Activated T-helper 17 cell treated with anti-CD3 and anti-CD28 coated beads, Interleukin-2, amount 50 U/mL, for 72 hours (primary cell): Measurements from ENCODE around the gene CEMP1. TPM values are rescaled to one million over a fixed set of nuclear protein-coding genes. Genes with fewer than 3 reads are reported as not detected.

Source experiments
- ATAC-seq: fragments of 150-1000 bp; cut with Tn5 transposase; replicated peaks from 2 replicates; pipeline ENCODE4 v1.10.0; 2021; ENCODE audit warnings: mild to moderate bottlenecking, moderate library complexity
- H3K27ac Mint-ChIP-seq: one replicate; pipeline ENCODE4 v1.8.0; 2022; ENCODE audit warnings: mixed read lengths
- H3K27me3 Mint-ChIP-seq: one replicate; pipeline ENCODE4 v1.8.0; 2022; ENCODE audit warnings: mixed read lengths
- H3K36me3 Mint-ChIP-seq: one replicate; pipeline ENCODE4 v1.8.0; 2022; ENCODE audit warnings: low read depth, mild to moderate bottlenecking, mixed read lengths
- H3K4me1 Mint-ChIP-seq: one replicate; pipeline ENCODE4 v1.8.0; 2022; ENCODE audit warnings: mixed read lengths
- H3K4me3 Mint-ChIP-seq: one replicate; pipeline ENCODE4 v1.8.0; 2022; ENCODE audit warnings: mild to moderate bottlenecking, mixed read lengths
- H3K9me3 Mint-ChIP-seq: one replicate; pipeline ENCODE4 v1.8.0; 2022; ENCODE audit warnings: mixed read lengths
- total RNA-seq, 2 donors: library from RNA; stranded (reverse); gene quantifications; one replicate each; pipeline ENCODE4 v1.2.3, GENCODE V29; 2022

Gene CEMP1
- total RNA-seq, 2 donors from 2014 or later = not detected

DNA sequence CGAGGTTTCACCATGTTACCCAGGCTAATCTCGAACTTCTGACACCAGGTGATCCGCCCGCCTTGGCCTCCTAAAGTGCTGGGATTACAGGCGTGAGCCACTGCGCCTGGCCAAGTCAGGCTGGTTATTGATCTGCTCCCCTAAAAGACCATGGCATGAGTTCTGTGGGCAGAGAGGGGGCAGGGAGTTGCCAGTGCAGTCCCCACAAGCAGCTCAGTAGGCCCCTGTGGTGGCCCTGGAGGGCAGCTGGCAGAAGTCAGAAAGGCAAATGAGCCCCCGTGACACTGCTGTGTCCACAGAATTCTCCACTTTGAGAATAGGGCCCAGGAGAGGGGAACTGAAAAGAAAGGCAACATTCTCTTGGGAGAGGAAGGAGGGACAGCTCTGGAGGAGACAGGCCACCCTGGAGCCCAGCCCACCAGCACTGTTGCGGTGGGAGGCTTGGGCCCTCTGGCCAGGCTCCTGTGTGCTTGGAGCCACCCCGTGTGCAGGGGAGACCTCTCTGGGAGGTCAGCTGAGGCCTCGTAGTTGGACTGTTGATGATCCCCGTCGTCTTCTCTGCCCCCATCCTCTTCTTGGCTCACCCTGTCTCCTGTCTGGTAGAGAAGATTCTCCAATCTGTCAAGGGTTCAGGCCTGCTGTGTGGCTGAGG is 13.1 kb downstream of the CEMP1 start:
- Mint-ChIP-seq H3K36me3 (peaks cover 57% of the 10 kb centered on the region), H3K27me3 (no peaks in the 10 kb centered on the region), H3K9me3 (no peaks in the 10 kb centered on the region), H3K4me3 (peak overlapping the region; percentile 82), H3K4me1 (peaks cover 31% of the 10 kb centered on the region), H3K27ac (peak overlapping the region; percentile 92)
- no peak for ATAC-seq

DNA sequence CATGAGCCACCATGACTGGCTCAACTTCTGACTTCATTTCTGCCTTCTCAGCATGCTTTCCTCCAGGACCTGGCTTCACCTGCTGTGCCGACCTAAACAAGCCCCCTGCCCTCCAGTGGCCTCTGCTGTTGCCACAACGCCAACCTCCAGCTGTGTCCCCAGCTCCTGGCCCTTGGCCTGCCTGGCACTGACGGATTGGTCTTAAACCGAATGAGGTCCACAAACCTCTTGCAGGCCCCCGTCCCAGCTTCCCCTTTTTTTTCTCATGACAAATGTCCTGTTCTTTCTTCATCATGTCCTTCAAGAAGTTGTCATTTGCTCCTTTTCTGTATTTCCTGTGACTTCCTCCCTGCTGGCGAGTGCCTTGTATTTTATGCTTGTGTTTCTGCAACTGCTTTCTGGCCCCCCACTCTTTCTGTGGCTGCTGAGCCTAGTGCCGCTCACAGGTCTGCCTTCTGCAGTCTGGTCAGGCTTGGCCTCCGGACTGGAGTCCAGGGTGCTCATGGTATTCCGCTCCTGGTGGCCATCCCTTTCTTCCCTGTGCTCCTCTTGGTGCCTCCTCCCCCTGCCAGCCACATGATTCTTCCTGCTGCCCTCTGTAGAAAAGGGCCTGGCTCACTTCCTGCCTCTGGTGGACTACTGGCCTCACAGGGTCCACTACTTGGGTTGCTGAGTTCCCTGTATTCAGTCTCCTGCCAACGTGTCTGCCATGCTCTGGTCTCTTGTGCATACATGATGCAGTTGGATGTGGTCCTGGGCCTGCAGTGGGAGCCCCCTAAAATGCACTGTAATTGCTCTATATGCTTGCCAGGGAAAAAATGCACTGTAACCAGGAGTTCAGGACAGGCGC is 14.6 kb downstream of the CEMP1 start:
- H3K4me3 Mint-ChIP-seq = peak overlapping the region; percentile 82
- H3K9me3 Mint-ChIP-seq = no peaks in the 10 kb centered on the region
- peak overlapping the region; percentile 92 for H3K27ac Mint-ChIP-seq
- H3K4me1 Mint-ChIP-seq = peaks cover 31% of the 10 kb centered on the region
- ATAC-seq = no peak
- no peaks in the 10 kb centered on the region for H3K27me3 Mint-ChIP-seq
- peaks cover 62% of the 10 kb centered on the region for H3K36me3 Mint-ChIP-seq

DNA sequence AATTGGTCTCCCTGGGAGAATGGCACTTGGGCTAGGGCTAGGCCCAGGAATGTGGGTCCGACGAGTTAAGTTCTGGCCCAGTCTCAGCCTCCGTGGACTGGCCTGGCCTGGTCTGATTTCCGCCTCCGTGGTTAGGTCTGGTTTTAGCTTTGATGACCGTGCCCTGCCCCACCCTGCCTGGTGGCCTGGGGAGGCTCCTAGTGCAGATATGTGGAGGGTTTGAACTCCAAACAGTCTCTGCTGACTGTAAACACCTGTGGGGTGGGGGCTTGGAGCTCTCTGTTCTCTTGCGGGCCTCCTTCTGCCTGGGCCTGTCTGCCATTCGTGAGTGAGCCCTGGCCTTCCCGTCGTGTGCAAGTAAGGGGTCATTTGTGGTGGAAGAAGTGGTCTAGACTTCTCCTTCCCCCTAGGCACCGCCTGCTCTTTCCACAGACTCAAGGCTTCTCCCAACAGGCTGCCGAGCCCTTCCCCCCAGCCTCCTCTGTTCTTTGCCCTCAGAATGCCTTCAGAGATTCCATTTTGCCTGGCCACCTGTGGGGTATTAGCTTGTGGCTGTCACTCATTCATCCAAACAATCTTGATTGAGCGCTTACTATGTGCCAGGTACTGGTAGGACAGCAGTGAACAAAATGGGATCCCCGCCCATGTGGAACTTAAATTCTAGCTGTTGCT is 15.9 kb downstream of the CEMP1 start:
- Mint-ChIP-seq H3K27ac (peak overlapping the region; percentile 92), H3K9me3 (no peaks in the 10 kb centered on the region), H3K27me3 (no peaks in the 10 kb centered on the region), H3K4me1 (peaks cover 31% of the 10 kb centered on the region), H3K4me3 (peak overlapping the region; percentile 82), H3K36me3 (peaks cover 50% of the 10 kb centered on the region)
- ATAC-seq = no peak

DNA sequence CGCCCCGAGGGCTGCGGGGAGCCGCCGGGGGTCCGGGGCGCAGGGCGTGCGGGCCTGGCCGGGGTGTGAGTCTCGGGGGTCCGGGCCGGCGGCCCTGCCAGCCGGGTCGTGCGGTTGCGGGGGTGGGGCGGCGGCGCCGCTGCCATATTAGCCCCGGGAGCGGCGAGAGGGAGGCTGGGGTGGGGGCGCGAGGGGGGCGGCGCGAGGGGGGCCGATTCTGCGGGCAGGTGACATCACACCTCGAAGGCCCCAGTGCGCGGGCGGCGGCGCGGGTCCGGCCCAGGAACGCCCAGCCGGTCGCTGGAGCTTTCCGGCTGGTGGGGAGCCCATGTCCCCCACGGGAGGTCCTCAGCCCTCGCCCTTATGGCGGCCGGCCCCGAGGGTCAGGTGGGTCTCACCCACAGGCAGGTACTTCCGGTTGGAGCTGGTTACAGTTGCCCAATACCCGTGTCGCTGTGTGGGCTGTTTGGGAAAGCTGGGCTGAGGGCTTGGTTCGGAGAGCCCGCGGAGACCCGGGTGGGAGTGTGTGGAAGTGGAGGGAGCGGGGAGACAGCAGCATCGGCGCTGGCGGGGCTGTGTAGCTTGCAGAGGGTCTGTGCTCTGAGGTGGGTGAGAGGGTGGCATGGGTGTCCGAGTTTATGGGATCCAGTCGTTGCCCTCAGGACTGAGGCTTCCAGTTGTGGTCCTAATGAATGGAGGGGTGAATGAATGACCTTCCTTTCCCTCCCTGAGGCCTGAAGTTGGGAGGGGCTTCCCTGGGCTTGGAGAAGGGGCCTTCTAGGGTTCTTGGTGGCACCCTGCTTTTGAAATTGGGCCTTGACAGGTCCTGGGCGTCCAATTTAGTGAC is 16.7 kb downstream of the CEMP1 start:
- peaks cover 43% of the 10 kb centered on the region for H3K36me3 Mint-ChIP-seq
- H3K4me1 Mint-ChIP-seq = peaks cover 26% of the 10 kb centered on the region
- H3K27me3 Mint-ChIP-seq = no peaks in the 10 kb centered on the region
- H3K9me3 Mint-ChIP-seq = no peaks in the 10 kb centered on the region
- peak overlapping the region; percentile 92 for H3K27ac Mint-ChIP-seq
- H3K4me3 Mint-ChIP-seq = peak overlapping the region; percentile 82
- peak; percentile 6 for ATAC-seq

DNA sequence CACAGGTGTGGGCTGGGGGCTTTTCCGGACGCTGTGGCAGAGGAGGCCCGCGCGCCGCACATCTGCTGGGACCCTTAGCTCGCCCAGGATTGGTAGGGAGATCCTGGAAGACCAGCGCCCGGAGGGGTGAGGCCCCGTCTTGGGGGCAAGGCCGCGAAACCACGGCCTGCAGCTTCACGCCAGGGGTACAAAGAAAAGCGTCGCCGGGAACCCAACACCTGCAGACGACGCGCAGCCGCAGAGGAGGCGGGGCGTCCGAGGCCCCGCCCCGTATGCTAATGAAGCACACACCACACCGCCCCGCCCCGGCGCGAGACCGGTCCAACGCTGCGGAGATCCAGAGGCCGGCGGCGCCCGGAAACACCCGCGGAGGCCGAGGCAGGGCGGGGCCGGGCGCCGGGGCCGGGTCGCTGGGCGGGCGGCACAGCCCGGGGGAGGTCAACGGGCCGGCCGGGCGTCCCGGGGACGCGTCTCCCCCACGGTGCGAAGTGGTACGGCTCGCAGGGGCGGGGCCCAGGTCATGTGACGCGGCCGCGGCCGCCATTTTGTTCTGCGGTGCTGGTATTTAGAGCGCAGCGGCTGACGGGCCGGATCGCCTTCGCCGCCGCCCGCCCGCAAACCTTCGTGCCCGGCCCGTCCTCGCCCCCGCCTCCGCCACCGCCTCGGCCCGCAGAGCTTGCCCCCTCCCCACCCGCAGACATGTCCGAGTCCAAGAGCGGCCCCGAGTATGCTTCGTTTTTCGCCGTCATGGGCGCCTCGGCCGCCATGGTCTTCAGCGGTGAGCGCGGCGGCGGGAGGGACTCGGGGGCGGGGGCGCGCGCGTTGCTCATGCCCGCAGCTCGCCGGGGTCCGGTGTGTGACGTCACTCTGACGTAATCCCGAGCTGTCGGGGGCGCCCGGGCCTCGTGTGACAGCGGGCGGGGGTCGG is 17.5 kb downstream of the CEMP1 start, which contains the start of gene ATP6V0C:
TSS of gene ATP6V0C (plus strand) at position 548 of the 928 bp plus-strand sequence. CDS start at position 700, 152 bp downstream.
- ATAC-seq = peak; percentile 92

DNA sequence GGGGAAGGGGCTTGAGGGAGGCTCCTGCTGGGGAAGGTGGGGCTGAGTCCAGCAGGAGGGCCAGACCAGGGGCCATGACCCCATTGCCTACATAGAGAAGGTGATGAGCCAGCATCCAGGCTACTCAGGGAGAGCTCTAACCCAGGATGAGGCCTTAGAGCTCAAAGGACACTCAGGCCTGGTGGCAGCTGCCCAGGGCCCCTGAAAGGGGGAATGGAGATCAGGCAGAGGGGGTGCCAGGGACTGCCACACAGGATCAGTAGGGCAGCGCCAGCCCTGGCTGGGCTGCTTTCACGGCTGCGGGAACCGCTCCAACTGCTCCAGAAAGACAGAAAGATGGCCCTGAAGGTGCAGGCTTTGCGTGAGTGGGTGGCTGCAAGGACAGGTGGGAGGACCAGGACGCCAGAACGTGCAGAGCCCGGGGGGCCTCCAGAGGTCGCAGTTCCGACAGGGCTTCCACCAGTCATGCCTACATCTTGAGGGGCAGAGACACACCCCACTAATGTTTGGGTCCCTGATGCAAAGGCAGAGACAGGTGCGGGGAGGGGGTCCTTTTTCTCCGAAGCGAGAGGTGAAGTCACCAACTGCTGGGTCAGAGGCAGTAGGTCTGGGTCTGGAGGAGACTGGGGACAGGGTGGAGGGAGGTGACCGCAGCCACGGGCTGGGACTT is 18.3 kb downstream of the CEMP1 start:
- H3K27ac Mint-ChIP-seq = peak overlapping the region; percentile 90
- peaks cover 37% of the 10 kb centered on the region for H3K36me3 Mint-ChIP-seq
- H3K4me3 Mint-ChIP-seq = peak overlapping the region; percentile 78
- H3K4me1 Mint-ChIP-seq = peaks cover 24% of the 10 kb centered on the region
- no peaks in the 10 kb centered on the region for H3K27me3 Mint-ChIP-seq
- no peak for ATAC-seq
- no peaks in the 10 kb centered on the region for H3K9me3 Mint-ChIP-seq

More for the DNA sequence above, 17.5 kb downstream of the CEMP1 start, which contains the start of gene ATP6V0C:
- H3K9me3 Mint-ChIP-seq = no peaks in the 10 kb centered on the region
- no peaks in the 10 kb centered on the region for H3K27me3 Mint-ChIP-seq
- peak within 1 kb of the TSS; percentile 92 for H3K27ac Mint-ChIP-seq
- H3K4me3 Mint-ChIP-seq = peak within 1 kb of the TSS; percentile 82
- peaks cover 24% of the 10 kb centered on the region for H3K4me1 Mint-ChIP-seq
- peaks cover 37% of the 10 kb centered on the region for H3K36me3 Mint-ChIP-seq

DNA sequence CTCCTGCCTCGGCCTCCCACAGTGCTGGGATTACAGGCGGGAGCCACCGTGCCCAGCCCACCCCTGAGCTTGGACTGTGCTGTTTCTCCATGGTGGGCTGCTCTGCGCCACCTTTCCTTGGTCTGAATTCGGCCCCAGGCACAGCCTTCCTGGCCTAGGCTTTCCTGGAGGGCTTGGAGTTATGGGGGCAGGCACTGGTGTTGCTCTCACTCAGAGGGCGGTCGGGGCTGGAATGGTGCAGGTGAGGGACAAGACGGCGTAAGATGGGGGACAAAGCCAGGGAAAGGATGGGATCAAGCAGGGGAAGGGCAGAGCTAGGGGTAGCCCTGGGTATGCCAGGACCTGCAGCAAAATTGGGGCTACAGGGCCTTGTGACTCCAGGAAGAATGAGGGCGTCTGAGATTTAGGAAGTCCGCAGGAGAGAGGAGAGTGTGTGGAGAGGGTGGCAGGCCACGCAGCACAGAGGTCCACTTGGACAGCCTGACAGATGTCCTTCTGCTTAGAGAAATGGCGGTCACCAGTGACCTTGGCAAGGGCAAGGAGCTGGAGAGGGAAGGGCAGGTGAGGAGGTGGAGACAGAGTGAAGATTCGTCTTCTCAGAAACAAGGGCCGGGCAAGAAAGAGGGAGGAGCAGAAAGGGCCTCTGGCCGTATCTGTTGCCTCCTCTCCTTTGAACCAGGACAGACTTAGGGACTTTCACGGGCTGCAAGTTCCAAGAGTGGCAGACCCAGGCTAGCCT is 19.0 kb downstream of the CEMP1 start:
- Mint-ChIP-seq H3K27me3 (no peaks in the 10 kb centered on the region), H3K4me3 (peak overlapping the region; percentile 78), H3K27ac (peak overlapping the region; percentile 90), H3K36me3 (peaks cover 35% of the 10 kb centered on the region), H3K9me3 (no peaks in the 10 kb centered on the region), H3K4me1 (peaks cover 20% of the 10 kb centered on the region)
- ATAC-seq = no peak

DNA sequence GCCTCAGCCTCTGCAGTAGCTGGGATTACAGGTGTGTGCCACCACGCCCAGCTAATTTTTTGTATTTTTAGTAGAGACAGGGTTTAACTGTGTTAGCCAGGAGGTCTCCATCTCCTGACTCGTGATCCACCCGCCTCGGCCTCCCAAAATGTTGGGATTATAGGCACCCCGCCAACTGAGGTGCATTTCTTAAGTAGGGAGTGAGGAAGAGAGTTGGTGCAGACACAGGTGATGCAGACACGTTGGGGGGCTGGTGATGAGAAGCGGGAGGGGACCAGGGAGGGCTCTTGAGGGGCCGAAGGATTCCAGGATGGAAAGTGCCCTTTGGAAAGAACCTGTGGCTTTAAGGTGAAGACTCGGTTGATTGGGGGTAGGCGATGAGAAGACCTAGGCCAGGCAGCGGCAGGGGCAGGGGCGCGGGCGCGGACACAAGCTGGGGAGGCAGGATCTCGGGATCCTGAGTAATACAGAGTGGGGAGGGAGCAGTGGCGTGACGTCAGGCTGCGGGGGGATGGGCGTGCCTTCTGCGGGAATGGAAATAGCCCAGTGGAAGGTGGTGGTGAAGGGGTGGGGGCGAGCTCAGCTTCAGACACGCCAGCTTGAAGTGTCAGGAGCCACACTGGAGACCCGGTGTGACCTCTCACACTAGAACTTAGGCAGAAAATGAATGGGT is 19.9 kb downstream of the CEMP1 start:
- ATAC-seq = no peak
- H3K27ac Mint-ChIP-seq = no peak overlapping the region
- no peaks in the 10 kb centered on the region for H3K9me3 Mint-ChIP-seq
- peaks cover 26% of the 10 kb centered on the region for H3K36me3 Mint-ChIP-seq
- H3K4me1 Mint-ChIP-seq = peaks cover 11% of the 10 kb centered on the region
- H3K27me3 Mint-ChIP-seq = no peaks in the 10 kb centered on the region
- H3K4me3 Mint-ChIP-seq = no peak overlapping the region

DNA sequence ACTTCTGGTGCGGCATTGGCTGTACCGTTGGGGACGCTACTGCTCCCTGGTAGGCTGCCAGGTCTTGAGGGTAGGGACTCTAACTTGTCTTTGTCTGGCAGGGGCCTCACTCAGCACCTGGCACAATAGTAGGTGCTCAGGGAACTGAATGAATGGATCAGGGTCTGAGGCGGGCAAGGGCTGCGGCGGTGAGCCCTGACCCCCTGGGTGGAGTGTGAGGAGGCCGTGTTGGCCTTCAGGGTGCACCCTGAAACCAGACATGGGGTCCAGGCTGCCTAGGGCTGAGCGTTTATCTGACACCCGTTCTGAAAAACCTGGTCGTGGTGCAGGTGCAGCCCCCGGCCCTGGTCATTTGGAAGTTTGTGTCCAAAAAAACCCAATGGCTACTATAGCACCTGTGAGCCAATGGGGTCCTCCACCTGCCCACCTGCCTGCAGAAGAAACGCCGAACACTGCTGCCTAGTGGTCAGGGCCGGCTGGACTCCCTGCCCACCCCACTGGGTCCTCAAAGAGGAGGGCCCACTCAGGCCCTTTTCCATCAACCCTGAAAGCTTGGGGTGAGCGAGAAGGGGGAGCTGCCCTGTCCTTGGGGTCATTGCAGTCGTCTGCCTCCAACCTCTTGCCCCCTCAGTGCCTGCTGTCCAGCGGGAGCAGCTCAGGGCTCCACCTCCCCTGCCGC is 22.3 kb downstream of the CEMP1 start:
- no peaks in the 10 kb centered on the region for H3K9me3 Mint-ChIP-seq

DNA sequence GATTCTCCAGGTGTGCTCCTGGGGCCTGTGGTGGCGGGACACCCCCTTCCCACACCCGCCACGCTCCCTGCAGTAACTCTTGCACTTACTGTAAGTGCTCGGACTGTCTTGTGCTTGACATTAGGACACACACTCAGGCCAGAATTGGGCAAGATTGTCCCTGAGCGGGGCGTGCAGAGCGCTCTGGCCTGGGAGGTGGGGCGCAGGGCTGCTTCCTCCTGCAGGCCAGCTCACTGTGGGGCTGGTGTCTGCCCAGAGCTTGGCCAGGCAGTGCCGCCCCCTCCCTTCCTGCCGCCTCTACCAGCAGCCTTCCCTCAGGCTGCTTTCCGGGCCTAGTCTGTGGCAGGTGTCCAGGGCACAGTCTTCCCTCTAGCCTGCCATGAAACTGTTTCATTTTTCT is 23.5 kb downstream of the CEMP1 start:
- no peak for ATAC-seq
- H3K9me3 Mint-ChIP-seq = no peaks in the 10 kb centered on the region

More for the DNA sequence above, 22.3 kb downstream of the CEMP1 start:
- H3K36me3 Mint-ChIP-seq = peaks cover 9% of the 10 kb centered on the region
- no peak overlapping the region for H3K4me3 Mint-ChIP-seq
- H3K4me1 Mint-ChIP-seq = no peaks in the 10 kb centered on the region
- H3K27ac Mint-ChIP-seq = no peak overlapping the region
- H3K27me3 Mint-ChIP-seq = no peaks in the 10 kb centered on the region
- ATAC-seq = no peak

DNA sequence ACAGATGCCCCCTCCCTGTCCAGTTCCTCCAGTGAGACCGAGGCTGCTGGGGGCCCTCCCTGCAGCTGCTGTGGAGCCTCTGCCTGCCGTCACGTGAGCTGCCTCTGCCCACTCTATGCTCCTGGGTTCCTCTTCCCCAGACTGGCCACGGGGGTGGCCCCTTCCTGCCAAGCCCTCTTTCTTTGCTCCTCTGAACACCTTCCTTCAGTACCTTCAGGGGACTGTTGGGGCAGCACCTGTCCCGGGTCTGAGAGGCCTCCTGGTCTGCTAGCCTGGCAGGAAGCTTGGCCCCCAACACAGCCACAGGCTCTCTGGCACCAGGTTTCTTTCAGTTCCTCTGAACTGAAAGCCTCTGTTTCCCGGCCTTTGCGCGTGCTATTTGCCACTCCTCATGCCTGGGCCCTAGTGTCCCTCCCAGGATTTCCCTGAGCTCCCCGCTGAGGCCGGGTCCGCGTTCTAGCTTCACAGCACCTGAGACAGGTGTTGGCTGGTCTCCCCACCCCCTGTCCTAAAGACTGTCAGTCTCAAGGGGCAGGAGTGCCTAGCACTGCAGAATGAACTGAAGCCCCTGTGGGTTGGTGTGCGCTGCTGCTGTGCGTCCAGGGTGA is 24.1 kb downstream of the CEMP1 start:
- H3K27ac Mint-ChIP-seq = no peak overlapping the region
- no peaks in the 10 kb centered on the region for H3K4me1 Mint-ChIP-seq
- ATAC-seq = no peak
- H3K4me3 Mint-ChIP-seq = no peak overlapping the region
- no peaks in the 10 kb centered on the region for H3K9me3 Mint-ChIP-seq
- no peaks in the 10 kb centered on the region for H3K36me3 Mint-ChIP-seq
- H3K27me3 Mint-ChIP-seq = no peaks in the 10 kb centered on the region

More for the DNA sequence above, 23.5 kb downstream of the CEMP1 start:
- Mint-ChIP-seq H3K4me1 (no peaks in the 10 kb centered on the region), H3K27ac (no peak overlapping the region), H3K36me3 (peaks cover 5% of the 10 kb centered on the region), H3K4me3 (no peak overlapping the region), H3K27me3 (no peaks in the 10 kb centered on the region)
